Endodermal cell (in vitro differentiated cells): Measurements from ENCODE around the gene GNAS-AS1. TPM values are rescaled to one million over a fixed set of nuclear protein-coding genes. Genes with fewer than 3 reads are reported as not detected.
A peak's percentile ranks its signal among the peaks of the same experiment; 100 is the strongest.

Experiments
- DNase-seq: peaks from one replicate; pipeline ENCODE4 v3.0.0-alpha.2; 2017
- H3K27ac ChIP-seq: 2 replicates; pipeline ENCODE4 v1.5.1; 2013; ENCODE audit warnings: mild to moderate bottlenecking, low read depth, low read length, moderate library complexity
- H3K27me3 ChIP-seq: 2 replicates; pipeline ENCODE4 v1.6.1; 2013; ENCODE audit warnings: mild to moderate bottlenecking, low read length, moderate library complexity; ENCODE audit not compliant: insufficient read depth, control insufficient read depth, poor library complexity, severe bottlenecking
- H3K36me3 ChIP-seq: 2 replicates; pipeline ENCODE4 v1.7.0; 2013; ENCODE audit warnings: mild to moderate bottlenecking, low read length, moderate library complexity; ENCODE audit not compliant: control insufficient read depth, insufficient read depth
- H3K4me1 ChIP-seq: one replicate; pipeline ENCODE4 v1.7.0; 2013; ENCODE audit warnings: low read length; ENCODE audit not compliant: control insufficient read depth, insufficient read depth
- H3K4me3 ChIP-seq: 2 replicates; pipeline ENCODE4 v1.5.1; 2013; ENCODE audit warnings: mild to moderate bottlenecking, low read length, moderate library complexity
- H3K9ac ChIP-seq: 2 replicates; pipeline ENCODE4 v1.6.1; 2013; ENCODE audit warnings: mild to moderate bottlenecking, low read length, moderate library complexity; ENCODE audit not compliant: poor library complexity, severe bottlenecking; ENCODE audit errors: extremely low read depth
- H3K9me3 ChIP-seq: 2 replicates; pipeline ENCODE4 v1.6.1; 2013; ENCODE audit warnings: mild to moderate bottlenecking, low read length, moderate library complexity; ENCODE audit not compliant: control insufficient read depth
- H3K27ac Mint-ChIP-seq: 2 replicates; pipeline ENCODE4 v1.8.0; 2020; ENCODE audit warnings: mixed read lengths
- H3K27me3 Mint-ChIP-seq: 2 replicates; pipeline ENCODE4 v1.8.0; 2021; ENCODE audit warnings: mild to moderate bottlenecking, mixed read lengths; ENCODE audit not compliant: insufficient read depth
- H3K36me3 Mint-ChIP-seq: 2 replicates; pipeline ENCODE4 v1.8.0; 2020; ENCODE audit warnings: low read depth, mixed read lengths
- H3K4me1 Mint-ChIP-seq: 2 replicates; pipeline ENCODE4 v1.8.0; 2020; ENCODE audit warnings: mixed read lengths
- H3K4me3 Mint-ChIP-seq: 2 replicates; pipeline ENCODE4 v1.8.0; 2020; ENCODE audit warnings: mild to moderate bottlenecking, moderate library complexity, mixed read lengths
- H3K9me3 Mint-ChIP-seq: 2 replicates; pipeline ENCODE4 v1.8.0; 2020; ENCODE audit warnings: mild to moderate bottlenecking, mixed read lengths
- CTCF ChIP-seq: fragments of 200-600 bp; sonication (generic); conservative IDR thresholded peaks from 2 replicates; pipeline ENCODE4 v1.5.0; 2021; ENCODE audit warnings: antibody characterized with exemption, mild to moderate bottlenecking
- WGBS, 2 experiments: methylation state at CpG; one replicate each; pipeline versions ENCODE4 v1.1.5 to v1.1.7; 2013; ENCODE audit warnings: missing lambda C conversion rate in 2 of 2, mixed read lengths in 1 of 2; ENCODE audit not compliant: insufficient coverage in 1 of 2, insufficient read length in 1 of 2; 5-methylcytosine and 5-hydroxymethylcytosine counted together
- total RNA-seq, 2 donors: library from RNA; stranded (reverse); fragmentation: NEBNext Ultra II Directional in 1 of 2; extraction: Animal tissue kit (Norgen Biotek cat#: 25700) in 1 of 2; gene quantifications; 2 replicates in 1 of 2; 3 replicates in 1 of 2; pipeline ENCODE4 v1.2.1, GENCODE V29; 2021

The GNAS-AS1 gene
- total RNA-seq, 2 donors from 2014 or later, result 9.3 to 9.7 TPM

- Mint-ChIP-seq H3K9me3 (no peaks in the 10 kb centered on the region), H3K4me3 (no peak overlapping the region), H3K36me3 (no peaks in the 10 kb centered on the region), H3K27ac (no peak overlapping the region), H3K27me3 (peaks cover 21% of the 10 kb centered on the region), H3K4me1 (peaks cover 15% of the 10 kb centered on the region)
- no peaks in the 10 kb centered on the region for H3K4me1 ChIP-seq
- DNase-seq, result no peak
- no peak overlapping the region for H3K9ac ChIP-seq
- H3K4me3 ChIP-seq, result no peak overlapping the region
- no peak for TF ChIP-seq CTCF
- no peak overlapping the region for H3K27ac ChIP-seq
- H3K27me3 ChIP-seq, result no peaks in the 10 kb centered on the region
- no peaks in the 10 kb centered on the region for H3K9me3 ChIP-seq
- no peaks in the 10 kb centered on the region for H3K36me3 ChIP-seq
These were observed 35.8 kb upstream of the GNAS-AS1 start for GRCh38 chr20:58886546-58886945.

- peaks cover 18% of the 10 kb centered on the region for H3K4me1 Mint-ChIP-seq
- no peaks in the 10 kb centered on the region for H3K27me3 ChIP-seq
- H3K4me3 Mint-ChIP-seq, result no peak overlapping the region
- H3K27me3 Mint-ChIP-seq, result peaks cover 28% of the 10 kb centered on the region
- H3K36me3 ChIP-seq, result no peaks in the 10 kb centered on the region
- no peaks in the 10 kb centered on the region for H3K9me3 Mint-ChIP-seq
- no peak overlapping the region for H3K27ac Mint-ChIP-seq
- no peak overlapping the region for H3K27ac ChIP-seq
- H3K4me3 ChIP-seq, result no peak overlapping the region
- no peaks in the 10 kb centered on the region for H3K4me1 ChIP-seq
- no peak for DNase-seq
- no peaks in the 10 kb centered on the region for H3K36me3 Mint-ChIP-seq
- no peaks in the 10 kb centered on the region for H3K9me3 ChIP-seq
- TF ChIP-seq CTCF, result no peak
- H3K9ac ChIP-seq, result no peak overlapping the region
- 78 to 94% methylated on average over 3 of the region's 3 CpGs for WGBS, 2 experiments
These were observed 34.3 kb upstream of the GNAS-AS1 start for GRCh38 chr20:58884966-58885365.

GRCh38 chr20:58883241-58883691 is 32.6 kb upstream of the GNAS-AS1 start:
- no peak for TF ChIP-seq CTCF
- H3K4me1 ChIP-seq, result peaks cover under 1% of the 10 kb centered on the region
- Mint-ChIP-seq H3K27ac (no peak overlapping the region), H3K27me3 (peaks cover 29% of the 10 kb centered on the region), H3K4me1 (peaks cover 19% of the 10 kb centered on the region), H3K9me3 (no peaks in the 10 kb centered on the region), H3K4me3 (no peak overlapping the region), H3K36me3 (no peaks in the 10 kb centered on the region)
- H3K27me3 ChIP-seq, result no peaks in the 10 kb centered on the region
- H3K9ac ChIP-seq, result no peak overlapping the region
- H3K27ac ChIP-seq, result peak overlapping the region; percentile 29
- WGBS, 2 experiments, result 38 to 57% methylated on average over 6 to 9 of the region's 9 CpGs
- H3K9me3 ChIP-seq, result no peaks in the 10 kb centered on the region
- H3K36me3 ChIP-seq, result no peaks in the 10 kb centered on the region
- no peak overlapping the region for H3K4me3 ChIP-seq
- DNase-seq, result peak; percentile 55
